ENCODE results near the gene CP.

Gene CP

GRCh38 chr3:149180057-149180573, 41.5 kb downstream of the CP start:
- no peak for DNase-seq

GRCh38 chr3:149179220-149179619, 42.4 kb downstream of the CP start:
- no peak for DNase-seq

GRCh38 chr3:149177122-149177521, 44.5 kb downstream of the CP start:
- DNase-seq: no peak

- no peak for DNase-seq
These were observed 46.7 kb downstream of the CP start for GRCh38 chr3:149174901-149175300.

GRCh38 chr3:149170672-149171071, 51.0 kb downstream of the CP start:
- DNase-seq: no peak

GRCh38 chr3:149167898-149168297, 53.7 kb downstream of the CP start:
- no peak for DNase-seq

- DNase-seq: no peak
These were observed 58.6 kb downstream of the CP start for GRCh38 chr3:149163066-149163465.

GRCh38 chr3:149162007-149162406, 59.6 kb downstream of the CP start:
- no peak for DNase-seq

GRCh38 chr3:149160754-149161300, 60.8 kb downstream of the CP start:
- no peak for DNase-seq

- no peak for DNase-seq
These were observed 68.2 kb downstream of the CP start for GRCh38 chr3:149153402-149153801.

- DNase-seq: peak; percentile 25
These were observed 69.2 kb downstream of the CP start for GRCh38 chr3:149152420-149152819.

- DNase-seq: no peak
These were observed 69.8 kb downstream of the CP start for GRCh38 chr3:149151843-149152242.

GRCh38 chr3:149150436-149150835, 71.2 kb downstream of the CP start:
- no peak for DNase-seq

- DNase-seq: no peak
These were observed 75.7 kb downstream of the CP start for GRCh38 chr3:149145974-149146373.

- DNase-seq: no peak
These were observed 76.3 kb downstream of the CP start for GRCh38 chr3:149145356-149145755.

GRCh38 chr3:149142682-149143081, 78.9 kb downstream of the CP start:
- DNase-seq: no peak

- no peak for DNase-seq
These were observed 87.1 kb downstream of the CP start for GRCh38 chr3:149134575-149134974.

- DNase-seq: no peak
These were observed 90.0 kb downstream of the CP start for GRCh38 chr3:149131589-149131988.

- DNase-seq: peak; percentile 67
These were observed 92.1 kb downstream of the CP start, which contains the start of gene HPS3 for GRCh38 chr3:149129326-149130205. HPS3 (plus strand) TSS chr3:149129638; CDS start chr3:149129724, 86 bp downstream.

- no peak for DNase-seq
These were observed 92.8 kb downstream of the CP start for GRCh38 chr3:149128821-149129220.

GRCh38 chr3:149122721-149123578, 98.7 kb downstream of the CP start:
- DNase-seq: no peak
